Activated CD4-positive, alpha-beta T cell treated with anti-CD3 and anti-CD28 coated beads, Interleukin-2, amount 50 U/mL, for 24 hours (primary cell): ENCODE results near the gene RTN4.
"Not testable (repeated sequence)": the region's sequence is repeated elsewhere in the genome, so short reads cannot be mapped to it uniquely, and the experiment has no call there.

Source experiments
- DNase-seq, 2 donors: peaks; one replicate each; pipeline ENCODE4 v3.0.0-alpha.2; 2020; ENCODE audit warnings: low read depth in 1 of 2, low spot score in 1 of 2

RTN4 gene

DNA sequence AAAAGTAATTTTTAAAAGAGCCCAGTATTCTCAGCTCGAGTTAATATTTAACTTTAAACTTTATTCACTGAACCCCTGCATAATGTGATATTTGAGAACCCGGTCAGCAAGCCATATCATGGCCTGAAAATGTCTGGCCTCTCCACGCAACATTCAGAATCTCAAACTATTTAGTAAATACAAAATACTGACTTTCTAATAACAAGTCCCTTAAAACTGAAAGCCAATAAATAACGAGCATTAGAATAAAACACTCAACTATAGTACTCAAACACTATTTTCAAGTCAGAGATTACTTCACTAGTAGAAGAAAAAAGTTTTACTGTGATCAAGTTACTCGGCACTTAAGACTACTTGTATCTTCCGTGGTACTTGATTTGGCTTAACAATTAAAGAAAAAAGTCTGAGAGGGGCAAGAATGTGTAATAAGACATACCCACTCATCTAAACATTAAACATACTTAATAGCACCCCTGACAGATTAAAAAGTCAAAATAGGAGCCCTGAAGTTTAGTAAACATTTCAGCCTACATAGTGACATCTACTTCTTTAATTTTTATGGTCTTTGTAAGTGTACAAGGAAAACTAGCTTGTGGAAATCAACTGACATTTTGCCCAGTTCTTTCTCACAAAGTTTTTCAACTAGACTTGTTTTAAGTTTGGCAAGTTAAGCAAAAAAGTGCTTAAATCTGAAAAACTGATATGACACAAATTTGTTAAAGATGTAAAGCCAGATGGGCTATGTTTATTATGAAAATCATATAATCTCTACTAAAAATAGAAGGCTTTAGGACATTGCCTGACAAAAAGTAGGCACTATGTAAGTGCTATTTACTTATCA is 38.2 kb downstream of the RTN4 start:
- no peak for DNase-seq

DNA sequence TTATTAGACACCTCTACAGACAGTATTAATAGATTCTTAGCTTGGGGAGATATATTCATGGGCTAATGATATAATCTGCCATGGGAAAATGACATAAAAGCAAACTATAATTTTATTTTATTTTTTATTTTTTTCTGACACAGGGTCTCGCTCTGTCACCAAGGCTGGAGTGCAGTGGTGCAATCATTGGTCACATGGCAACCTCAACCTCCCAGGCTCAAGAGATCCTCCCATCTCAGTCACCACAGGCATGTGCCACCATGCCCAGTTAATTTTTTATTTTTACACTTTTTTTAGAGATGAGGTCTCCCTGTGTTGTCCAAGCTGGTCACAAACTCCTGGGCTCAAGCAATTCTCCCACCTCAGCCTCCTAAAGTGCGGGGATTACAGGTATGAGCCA is 39.3 kb downstream of the RTN4 start:
- DNase-seq, result no peak

DNA sequence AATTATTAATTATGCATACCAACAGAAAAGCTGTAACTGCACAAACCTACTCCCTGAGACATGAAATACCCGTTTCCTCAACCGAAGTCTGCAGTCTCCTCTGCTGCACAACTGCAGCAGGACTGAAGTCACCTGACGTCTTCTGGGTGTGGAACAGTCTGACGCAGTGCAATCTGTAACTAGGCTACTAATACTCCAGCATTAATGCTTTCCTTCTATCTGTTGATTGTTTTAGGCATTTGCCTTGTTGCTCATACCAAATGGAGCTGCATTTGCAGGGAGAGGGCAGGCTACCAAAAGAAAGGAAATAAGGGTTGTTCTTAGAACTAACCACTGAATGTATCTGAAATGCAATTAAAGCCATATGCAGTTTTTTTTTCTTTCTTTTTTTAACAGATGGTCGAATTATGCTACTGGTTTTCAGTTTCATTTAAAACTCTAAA is 40.1 kb downstream of the RTN4 start:
- DNase-seq, result peak in 1 of 2 donors; percentile 21

DNA sequence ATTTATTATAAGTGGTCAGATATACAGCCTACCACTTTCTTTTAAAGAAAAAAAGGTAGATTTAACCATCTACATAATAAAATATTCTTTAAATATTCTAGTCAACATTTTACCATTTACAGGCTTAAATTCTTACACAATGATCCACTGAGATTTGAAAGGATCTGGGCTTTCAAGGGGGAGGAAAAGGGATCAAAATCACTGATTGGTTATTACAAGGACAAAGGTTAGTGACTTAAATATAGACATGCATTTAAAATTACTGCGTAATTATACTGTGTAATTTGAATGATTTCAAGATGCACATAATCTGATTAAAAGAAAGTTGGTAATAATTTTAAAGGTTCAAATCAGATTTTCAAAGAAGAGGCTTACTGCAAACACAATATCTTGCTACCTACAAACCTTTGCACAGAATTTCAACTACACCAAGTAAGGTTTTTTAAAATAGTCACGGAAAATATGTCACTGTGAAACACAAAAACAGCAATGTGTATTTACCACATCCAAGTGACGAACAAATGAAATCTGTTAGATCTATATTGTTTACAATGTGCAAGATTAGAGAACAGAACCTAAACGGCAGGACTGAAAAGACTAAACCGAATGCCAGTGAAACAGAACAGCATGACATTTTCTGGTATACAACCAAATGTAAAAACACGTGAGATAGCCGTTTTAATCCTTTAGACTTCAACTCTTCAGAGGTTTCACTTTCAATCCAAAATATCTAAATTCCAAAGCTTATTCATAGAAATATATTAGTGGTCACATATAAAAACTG is 40.8 kb downstream of the RTN4 start:
- DNase-seq, result no peak

DNA sequence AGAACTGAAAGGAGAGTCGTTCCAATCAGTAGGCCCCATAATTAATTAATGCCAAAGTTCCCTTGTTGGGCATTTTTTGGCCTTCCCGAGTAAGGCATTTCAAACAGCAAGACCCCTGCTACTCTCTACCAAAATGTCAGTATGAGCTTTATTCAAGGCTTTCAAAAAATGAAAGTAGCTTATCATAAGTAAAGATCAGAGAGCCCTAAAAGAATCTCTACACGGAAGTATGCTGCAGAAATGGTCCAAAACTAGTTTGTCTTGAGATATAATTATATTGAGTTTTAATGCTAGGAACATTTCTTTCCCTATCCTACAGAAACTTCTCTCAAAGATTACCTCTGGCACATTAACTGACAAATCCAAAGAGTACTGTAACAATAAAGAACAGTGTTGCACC is 43.9 kb downstream of the RTN4 start:
- DNase-seq, result no peak

DNA sequence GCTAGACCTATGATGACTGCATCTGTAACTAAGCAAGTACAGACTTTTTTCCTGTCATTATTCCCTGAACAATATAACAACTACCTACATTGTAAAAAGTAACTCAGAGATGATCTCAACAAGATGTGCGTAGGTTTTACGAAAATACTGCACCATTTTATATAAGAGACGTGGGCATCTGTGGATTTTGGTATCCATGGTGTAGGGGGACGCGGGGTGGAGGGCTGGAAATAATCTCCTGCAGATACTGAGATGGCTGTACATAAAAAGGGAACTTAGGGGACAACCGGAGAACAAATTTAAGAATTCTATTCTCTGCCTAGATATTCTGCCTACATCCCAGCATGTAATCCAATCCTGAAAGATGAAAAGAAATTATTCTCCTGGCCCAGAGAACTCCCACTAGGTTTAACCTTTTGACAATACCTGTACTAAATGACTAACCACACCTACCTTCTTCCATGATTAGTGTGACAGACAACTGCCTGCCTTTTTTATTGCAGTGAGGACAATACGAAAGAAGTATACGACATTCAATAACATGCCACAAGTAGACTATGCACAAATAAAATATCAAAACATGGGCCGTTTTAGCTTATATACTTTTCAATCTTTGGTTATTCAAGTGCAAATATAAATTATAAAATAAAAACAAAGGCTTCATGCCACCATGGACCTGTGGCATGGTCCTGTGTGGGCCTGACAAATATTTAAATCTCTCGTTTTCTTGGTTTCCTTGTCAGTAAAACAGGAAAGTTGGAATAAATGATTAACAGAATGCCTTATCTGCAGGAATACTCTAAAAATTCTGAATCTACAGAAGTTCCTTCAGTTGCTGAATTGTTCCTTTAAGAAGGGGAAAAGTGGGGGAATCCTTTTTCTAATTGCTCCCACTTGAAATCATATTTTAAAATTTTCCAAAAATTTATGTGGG is 46.3 kb downstream of the RTN4 start:
- DNase-seq, result no peak

DNA sequence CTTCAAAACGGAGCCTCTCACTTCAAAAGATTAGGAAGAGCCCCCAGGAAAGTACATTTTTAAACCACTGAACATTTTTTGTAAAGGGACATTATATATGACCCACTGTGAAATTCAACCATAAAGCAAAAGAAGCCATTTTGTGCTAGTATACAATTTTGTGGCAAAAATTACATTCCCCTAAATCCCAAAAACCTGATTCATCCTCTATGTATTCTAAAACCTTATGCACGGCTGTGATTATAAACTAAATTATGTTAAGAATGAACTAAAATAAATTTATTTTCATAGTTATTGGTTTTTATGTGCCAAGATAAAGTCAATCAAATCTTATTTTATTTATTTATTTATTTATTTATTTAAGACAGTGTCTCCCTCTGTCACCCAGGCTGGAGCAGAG is 48.5 kb downstream of the RTN4 start:
- no peak for DNase-seq

DNA sequence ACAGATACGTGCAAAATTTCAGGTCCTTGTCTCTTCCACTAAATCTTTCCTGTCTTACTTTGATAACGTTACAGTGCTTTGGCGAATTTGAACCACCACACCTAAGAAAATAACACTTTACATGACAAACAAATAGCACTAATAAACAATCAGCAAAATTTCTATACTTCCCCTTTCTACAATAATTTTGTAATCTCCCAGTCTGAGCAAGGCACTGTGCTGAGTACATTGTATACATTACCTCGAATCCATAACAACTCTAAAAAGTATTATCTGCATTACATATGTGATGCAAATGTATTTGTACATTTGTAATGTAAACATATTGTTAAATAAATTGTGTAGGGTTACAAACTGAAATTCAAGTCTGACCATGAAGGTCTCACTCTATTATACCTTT is 49.9 kb downstream of the RTN4 start:
- DNase-seq, result no peak

DNA sequence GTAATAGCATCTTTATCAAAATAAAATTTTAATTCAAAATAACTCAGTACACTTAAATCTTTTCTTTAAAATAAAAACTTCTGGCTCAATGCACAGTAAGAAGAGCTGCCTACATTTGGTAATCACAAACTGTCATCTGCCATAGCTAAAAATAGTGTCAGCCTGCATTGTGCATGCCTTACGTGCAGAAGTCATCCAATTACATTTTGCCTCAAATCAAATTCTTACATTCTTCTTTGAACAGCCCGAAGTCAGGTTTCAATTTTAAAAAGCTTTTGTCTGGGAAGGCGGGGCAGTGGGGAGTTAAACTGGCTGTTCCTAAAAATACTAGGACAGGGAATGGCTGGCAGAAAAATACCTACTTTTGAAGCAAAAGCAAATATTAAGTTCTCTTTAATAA is 51.1 kb downstream of the RTN4 start:
- DNase-seq, result no peak

DNA sequence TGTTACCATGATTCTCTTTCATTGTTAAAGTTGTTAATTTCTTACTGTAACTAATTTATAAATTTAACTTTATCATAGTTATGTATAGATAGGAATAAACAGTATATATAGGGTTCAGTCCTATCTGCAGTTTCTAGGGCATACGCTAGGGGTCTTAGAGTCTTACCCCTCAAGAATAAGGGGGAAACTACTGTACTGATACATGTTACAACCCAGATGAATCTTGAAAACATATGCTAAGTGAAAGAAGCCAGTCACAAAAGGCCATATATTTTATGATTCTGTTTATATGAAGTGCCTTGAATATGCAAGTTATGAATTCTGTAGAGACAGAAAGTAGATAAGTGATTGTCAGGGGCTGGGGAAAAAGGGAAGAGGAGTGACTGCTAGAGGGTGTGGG is 52.4 kb downstream of the RTN4 start:
- DNase-seq, result no peak

DNA sequence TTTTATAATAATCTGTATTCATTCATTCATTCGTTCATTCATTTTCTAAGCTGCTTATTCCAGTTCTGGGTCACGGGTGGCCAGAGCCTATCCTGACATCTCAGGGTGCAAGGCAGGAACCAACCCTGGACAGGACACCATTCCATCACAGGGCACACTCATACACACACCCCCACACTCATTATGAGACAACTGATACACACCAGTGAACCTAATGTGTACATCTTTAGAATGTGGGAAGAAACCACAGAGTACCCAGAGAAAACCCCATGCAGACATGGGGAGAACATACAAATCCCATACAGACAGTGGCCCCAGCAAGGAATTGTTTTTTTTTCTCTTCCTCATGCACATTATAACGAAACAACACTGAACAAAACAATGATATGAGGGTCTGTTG is 54.7 kb downstream of the RTN4 start:
- DNase-seq, result no peak

DNA sequence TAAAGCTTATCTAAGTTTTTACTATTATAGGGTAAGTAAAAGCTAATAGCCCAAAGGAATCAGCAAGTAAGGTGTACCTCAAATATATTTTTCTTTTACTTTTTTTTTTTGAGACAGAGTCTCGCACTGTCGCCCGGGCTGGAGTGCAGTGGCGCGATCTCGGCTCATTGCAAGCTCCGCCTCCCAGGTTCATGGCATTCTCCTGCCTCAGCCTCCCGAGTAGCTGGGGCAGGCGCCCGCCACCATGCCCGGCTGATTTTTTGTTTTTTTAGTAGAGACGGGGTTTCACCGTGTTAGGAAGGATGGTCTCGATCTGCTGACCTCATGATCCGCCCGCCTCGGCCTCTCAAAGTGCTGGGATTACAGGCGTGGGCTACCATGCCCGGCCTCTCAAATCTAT is 59.6 kb downstream of the RTN4 start:
- DNase-seq, result not testable (repeated sequence)

DNA sequence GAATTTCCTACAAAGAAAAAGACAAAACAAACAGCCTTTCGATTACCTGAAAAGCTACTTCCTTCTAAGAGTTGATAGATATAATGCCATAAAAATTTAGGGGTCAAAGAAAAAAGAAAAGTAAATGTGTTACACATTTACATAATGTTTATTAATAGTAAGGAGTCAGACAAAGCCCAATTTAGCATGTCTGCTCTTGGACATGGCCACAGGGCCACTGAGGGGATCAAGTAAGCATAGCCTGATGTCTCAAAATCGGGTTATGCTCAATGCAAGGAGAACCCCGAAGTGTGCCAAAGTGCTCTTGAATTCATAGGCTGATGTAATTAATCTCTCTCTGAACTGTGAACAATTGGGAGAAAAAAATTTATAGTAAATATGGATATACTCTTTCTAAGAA is 61.6 kb downstream of the RTN4 start:
- no peak for DNase-seq

DNA sequence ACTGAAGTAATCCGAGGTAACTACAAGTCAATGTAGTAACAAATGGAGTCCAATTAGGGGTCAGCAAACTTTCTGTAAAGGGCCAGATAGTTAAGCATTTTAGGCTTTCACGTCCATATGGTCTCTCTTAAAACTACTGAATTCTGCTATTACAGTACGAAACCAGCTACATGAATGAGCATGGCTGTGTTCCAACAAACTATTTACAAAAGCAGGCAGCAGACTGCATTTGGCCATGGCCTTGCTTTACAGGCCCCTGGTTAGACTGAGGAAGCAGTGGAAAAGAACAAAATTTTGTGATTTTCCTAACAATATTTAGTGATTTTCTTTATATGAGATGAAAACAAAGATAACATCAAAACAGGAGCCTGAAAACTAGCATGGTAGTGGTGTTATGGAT is 64.0 kb downstream of the RTN4 start:
- no peak for DNase-seq

DNA sequence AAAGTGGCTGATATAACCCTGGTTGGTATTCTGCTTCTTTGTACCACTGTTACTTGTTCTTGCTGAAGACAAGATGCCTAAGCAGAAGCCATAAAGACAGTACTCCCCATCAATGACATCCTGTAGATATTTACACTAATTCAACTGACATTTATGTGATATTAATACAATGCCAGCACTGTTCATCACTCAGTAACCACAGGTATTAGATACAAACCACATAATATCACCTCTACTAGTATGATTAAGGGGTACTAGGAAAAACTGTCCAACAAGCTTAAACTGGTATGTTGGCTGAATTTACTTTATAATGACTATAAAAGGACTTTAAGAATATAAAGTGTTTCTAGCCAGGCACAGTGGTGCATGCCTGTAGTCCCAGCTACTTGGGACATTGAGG is 65.8 kb downstream of the RTN4 start:
- no peak for DNase-seq

DNA sequence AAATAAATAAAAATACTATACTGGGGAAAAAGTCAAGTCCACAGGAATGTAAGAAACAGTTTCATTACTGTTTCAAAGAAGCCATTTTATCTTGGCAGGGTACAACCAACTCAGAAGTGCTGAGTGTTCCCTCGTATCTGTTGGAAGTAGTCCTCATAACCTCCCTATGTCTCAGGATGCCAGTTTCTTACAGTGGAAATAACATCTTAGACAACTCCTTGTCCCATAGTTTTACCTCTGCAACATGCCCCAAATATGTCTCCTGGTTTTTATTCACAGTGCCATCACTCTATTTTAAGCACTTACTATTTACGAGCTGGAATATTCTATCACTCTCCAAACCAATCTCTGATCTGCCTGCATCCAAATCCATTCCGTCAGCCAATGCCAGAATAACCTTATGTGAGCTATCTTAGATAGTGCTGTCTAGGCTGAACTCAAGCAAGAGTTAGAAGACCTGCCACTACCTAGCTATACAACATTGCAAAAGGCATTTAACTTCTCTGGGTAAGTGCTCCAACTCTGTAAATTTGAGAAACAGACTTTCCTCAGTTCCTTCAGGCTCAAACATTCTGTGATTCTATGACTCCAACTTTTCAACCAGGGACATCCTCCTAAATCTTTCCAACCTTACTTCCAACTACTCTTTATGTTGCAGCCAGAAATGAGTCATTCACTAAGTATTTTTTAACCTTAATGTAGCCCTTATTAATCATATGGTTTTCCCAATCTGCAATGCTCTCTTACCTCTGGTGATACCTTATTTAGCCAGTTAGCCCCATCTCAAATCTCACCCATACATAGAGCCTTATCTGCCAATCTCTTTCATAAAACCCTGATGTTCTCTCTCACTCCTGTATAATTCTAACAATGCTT is 66.7 kb downstream of the RTN4 start:
- DNase-seq, result no peak

DNA sequence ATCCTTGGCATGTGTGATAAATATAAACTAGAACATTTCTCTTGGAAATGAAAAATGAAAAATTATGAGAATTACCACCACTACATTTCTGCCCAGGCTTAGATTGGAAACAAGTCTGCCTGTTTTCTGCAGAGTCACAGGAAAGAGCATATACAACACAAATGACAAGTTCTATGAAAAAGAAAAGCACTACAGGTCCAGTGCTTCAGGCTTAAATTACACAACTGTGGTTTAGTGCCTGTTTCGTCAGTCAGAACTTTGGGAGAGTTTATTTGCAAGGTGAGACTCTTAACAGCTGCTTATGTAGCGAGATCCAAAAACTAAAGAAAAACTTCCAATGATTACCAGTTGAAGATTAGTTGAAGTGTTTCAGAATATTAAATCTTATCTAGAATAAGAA is 68.9 kb downstream of the RTN4 start:
- no peak for DNase-seq

DNA sequence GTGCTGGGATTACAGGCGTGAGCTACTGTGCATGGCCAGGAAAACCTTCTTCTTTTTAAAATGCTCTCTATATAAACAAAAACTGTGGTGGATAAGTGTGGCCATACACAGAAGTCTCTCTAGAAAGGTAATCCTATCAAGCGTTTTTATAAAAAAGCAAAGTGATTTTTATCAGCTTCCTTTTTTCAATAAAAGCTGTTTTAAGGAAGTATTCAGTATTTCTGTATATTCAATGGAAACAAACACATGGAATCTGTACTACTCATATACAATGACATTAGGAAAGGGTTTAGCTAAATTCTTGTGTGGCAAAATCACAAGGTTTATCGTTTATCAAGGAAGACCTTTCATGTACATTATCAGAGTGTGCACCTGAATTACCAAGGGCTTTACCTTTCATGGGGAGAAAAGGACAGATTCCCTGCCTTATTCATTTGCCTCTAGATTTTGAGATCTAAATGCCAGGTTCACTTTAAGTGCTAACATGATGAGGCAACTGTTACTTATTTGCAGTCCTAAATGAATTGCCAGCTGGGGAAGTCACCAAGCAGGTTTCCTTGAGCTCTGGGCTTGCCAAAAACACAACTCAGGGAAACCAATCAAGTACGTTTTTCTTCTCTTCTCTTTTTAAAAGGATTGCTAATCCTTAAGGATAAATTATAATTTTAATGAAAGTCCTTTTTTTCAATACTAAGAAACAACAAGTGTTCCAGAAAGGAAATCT is 70.8 kb downstream of the RTN4 start:
- DNase-seq, result no peak

DNA sequence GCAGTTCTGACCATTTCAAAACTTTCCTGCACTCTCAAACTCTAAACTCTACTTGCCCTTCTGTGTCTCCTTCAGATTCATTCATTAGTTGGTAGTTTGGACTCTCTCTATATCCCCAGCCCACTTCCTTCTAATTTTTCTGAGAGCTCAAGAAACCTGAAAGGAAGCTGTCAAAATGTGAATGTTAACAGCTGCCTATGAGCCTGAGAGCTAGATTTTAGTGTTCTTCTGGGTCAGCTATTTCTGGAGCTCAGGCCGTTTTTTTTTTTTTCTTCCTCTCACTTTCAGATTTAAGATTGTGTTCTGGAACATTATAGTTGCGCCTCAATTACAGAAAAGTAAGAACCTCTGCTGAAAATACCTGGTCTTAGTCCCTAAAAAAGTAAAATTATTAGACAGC is 73.1 kb downstream of the RTN4 start:
- no peak for DNase-seq
